Liver (tissue), 9 donors: ENCODE measurements around the gene DSCAML1. TPM values are rescaled to one million over a fixed set of nuclear protein-coding genes. Genes with fewer than 3 reads are reported as not detected.

Experiments
- DNase-seq: peaks from one replicate; pipeline ENCODE4 v3.0.0-alpha.2; 2017; ENCODE audit warnings: low spot score
- H3K27ac ChIP-seq, 2 donors: one replicate each; pipeline ENCODE4 v1.7.0; 2013; ENCODE audit warnings: inconsistent platforms in 2 of 2, low read length in 2 of 2, control low read depth in 1 of 2, low read depth in 1 of 2, mild to moderate bottlenecking in 1 of 2
- H3K27me3 ChIP-seq, 4 donors: one replicate each; pipeline versions ENCODE4 v1.6.1 to v1.7.0; 2013; ENCODE audit warnings: low read length in 3 of 4, inconsistent platforms in 1 of 4, mild to moderate bottlenecking in 1 of 4, moderate library complexity in 1 of 4; ENCODE audit not compliant: control insufficient read depth in 4 of 4, insufficient read depth in 4 of 4
- H3K36me3 ChIP-seq, 4 donors: one replicate each; pipeline versions ENCODE4 v1.6.1 to v1.7.0; 2013; ENCODE audit warnings: low read length in 3 of 4, mild to moderate bottlenecking in 3 of 4, low read depth in 1 of 4, moderate library complexity in 1 of 4; ENCODE audit not compliant: control insufficient read depth in 4 of 4, insufficient read depth in 3 of 4
- H3K4me1 ChIP-seq, 4 donors: one replicate each; pipeline versions ENCODE4 v1.6.1 to v1.7.0; 2013; ENCODE audit warnings: low read length in 3 of 4, mild to moderate bottlenecking in 3 of 4, moderate library complexity in 1 of 4; ENCODE audit not compliant: control insufficient read depth in 4 of 4, insufficient read depth in 4 of 4
- H3K4me3 ChIP-seq, 3 donors: one replicate each; pipeline versions ENCODE4 v1.6.1 to v1.7.0; 2013; ENCODE audit warnings: low read length in 3 of 3, control low read depth in 1 of 3, low read depth in 1 of 3, mild to moderate bottlenecking in 1 of 3
- H3K9ac ChIP-seq, 2 donors: one replicate each; pipeline ENCODE4 v1.7.0; 2013; ENCODE audit warnings: low read length in 2 of 2, mild to moderate bottlenecking in 2 of 2, moderate library complexity in 2 of 2, control low read depth in 1 of 2, low read depth in 1 of 2
- H3K9me3 ChIP-seq, 4 donors: one replicate each; pipeline versions ENCODE4 v1.6.1 to v1.7.0; 2013; ENCODE audit warnings: low read length in 3 of 4; ENCODE audit not compliant: control insufficient read depth in 4 of 4
- ATF3 ChIP-seq: IDR thresholded peaks from 2 replicates; pipeline ENCODE4 v1.6.1; 2016; ENCODE audit warnings: antibody characterized with exemption
- CTCF ChIP-seq: fragments of 150-350 bp; IDR thresholded peaks from 2 replicates; pipeline ENCODE4 v1.5.1; 2017; ENCODE audit warnings: improper control_type of control experiment, low read depth, low read length; ENCODE audit not compliant: missing input control
- FOXA2 ChIP-seq: IDR thresholded peaks from 2 replicates; pipeline ENCODE4 v1.6.1; 2016; ENCODE audit warnings: antibody characterized with exemption
- GABPA ChIP-seq, 2 donors: IDR thresholded peaks in 1 of 2; conservative IDR thresholded peaks in 1 of 2; 2 replicates each; pipeline ENCODE4 v1.6.1; 2016; ENCODE audit warnings: antibody characterized with exemption in 2 of 2, mild to moderate bottlenecking in 1 of 2, moderate library complexity in 1 of 2
- HNF4G ChIP-seq: IDR thresholded peaks from 2 replicates; pipeline ENCODE4 v1.6.1; 2016; ENCODE audit warnings: antibody characterized with exemption
- SP1 ChIP-seq: IDR thresholded peaks from 2 replicates; pipeline ENCODE4 v1.6.1; 2018; ENCODE audit warnings: antibody characterized with exemption, mild to moderate bottlenecking
- TAF1 ChIP-seq: conservative IDR thresholded peaks from 2 replicates; pipeline ENCODE4 v1.6.1; 2016; ENCODE audit warnings: antibody characterized with exemption, mild to moderate bottlenecking
- YY1 ChIP-seq: IDR thresholded peaks from 2 replicates; pipeline ENCODE4 v1.6.1; 2016; ENCODE audit warnings: antibody characterized with exemption, mild to moderate bottlenecking
- ZBTB33 ChIP-seq: IDR thresholded peaks from 2 replicates; pipeline ENCODE4 v1.6.1; 2016; ENCODE audit warnings: antibody characterized with exemption
- WGBS: extraction: QIAGEN DNeasy Blood & Tissue Kit; methylation state at CpG from one replicate; pipeline ENCODE4 v1.1.7; 2013; 5-methylcytosine and 5-hydroxymethylcytosine counted together
- polyA plus RNA-seq, 2 donors: library from polyadenylated mRNA; stranded (reverse) in 1 of 2; unstranded in 1 of 2; fragments of 200-250 nt in 1 of 2; fragments of >200 nt in 1 of 2; fragmentation: Nextera tagmentation in 1 of 2; extraction: Ambion mirVana in 1 of 2; gene quantifications; one replicate each; pipeline versions ENCODE4 v1.2.1 to v1.2.3, GENCODE V29; 2013 to 2015
- total RNA-seq, 2 donors: library from RNA; depleted of rRNA; stranded (reverse); fragments of >200 nt; gene quantifications; one replicate each; pipeline ENCODE4 v1.2.3, GENCODE V29; 2014
- donor health status: healthy.
- donor health status: healthy.
- donor health status: healthy.
- donor health status: healthy.
- donor health status: healthy.

DSCAML1 gene
- total and polyA plus RNA-seq, 4 donors, result 0.07 to 0.42 (median 0.20) TPM

- Histone ChIP-seq H3K4me3 (no peak overlapping the region), H3K36me3 (no peaks in the 10 kb centered on the region), H3K9ac (no peak overlapping the region), H3K4me1 (no peaks in the 10 kb centered on the region), H3K27ac (no peak overlapping the region), H3K9me3 (no peaks in the 10 kb centered on the region), H3K27me3 (peaks cover 0 to 3% (median 0%) of the 10 kb centered on the region in 4 donors)
- no peak for DNase-seq
- TF ChIP-seq YY1, result no peak
- WGBS, result 94% methylated on average over 3 of the region's 3 CpGs
Observed at GRCh38 chr11:117693344-117693743, 103.7 kb downstream of the DSCAML1 start.

- Histone ChIP-seq H3K36me3 (no peaks in the 10 kb centered on the region), H3K27me3 (peaks cover 0 to 3% (median 0%) of the 10 kb centered on the region in 4 donors), H3K4me3 (no peak overlapping the region), H3K9ac (no peak overlapping the region), H3K9me3 (no peaks in the 10 kb centered on the region), H3K27ac (no peak overlapping the region), H3K4me1 (no peaks in the 10 kb centered on the region)
- no peak for DNase-seq
- WGBS, result 79% methylated on average over 10 of the region's 10 CpGs
- TF ChIP-seq CTCF (no peak), ATF3 (no peak), ZBTB33 (no peak), TAF1 (no peak), GABPA (IDR thresholded peaks at IDR 0.05 in 1 of 2, conservative IDR thresholded peaks at IDR 0.05 in 1 of 2) (no peak), YY1 (no peak)
Observed at GRCh38 chr11:117691516-117691915, 105.5 kb downstream of the DSCAML1 start.

GRCh38 chr11:117691218-117691514, 105.8 kb downstream of the DSCAML1 start:
- Histone ChIP-seq H3K27me3 (peaks cover 0 to 3% (median 0%) of the 10 kb centered on the region in 4 donors), H3K9me3 (no peaks in the 10 kb centered on the region), H3K36me3 (no peaks in the 10 kb centered on the region), H3K27ac (no peak overlapping the region), H3K9ac (no peak overlapping the region), H3K4me3 (no peak overlapping the region), H3K4me1 (no peaks in the 10 kb centered on the region)
- no peak for DNase-seq
- TF ChIP-seq HNF4G (no peak), FOXA2 (no peak), GABPA (IDR thresholded peaks at IDR 0.05 in 1 of 2, conservative IDR thresholded peaks at IDR 0.05 in 1 of 2) (no peak), ZBTB33 (no peak), SP1 (no peak), TAF1 (no peak)
- WGBS, result 78% methylated on average over 4 of the region's 4 CpGs
